GM21737 (cell line): ENCODE data around the gene DIPK1C.

Experiments used
- ATAC-seq: cut with Tn5 transposase; IDR thresholded peaks from one replicate; pipeline ENCODE4 v1.9.1; 2021; ENCODE audit warnings: mild to moderate bottlenecking, moderate library complexity; ENCODE audit not compliant: unreplicated experiment

Gene DIPK1C

GRCh38 chr18:74395006-74395405, 62.1 kb downstream of the DIPK1C start:
- ATAC-seq, result no peak

GRCh38 chr18:74392323-74392722, 64.8 kb downstream of the DIPK1C start:
- no peak for ATAC-seq

- ATAC-seq, result no peak
Observed at GRCh38 chr18:74390900-74391299, 66.2 kb downstream of the DIPK1C start.

DNA sequence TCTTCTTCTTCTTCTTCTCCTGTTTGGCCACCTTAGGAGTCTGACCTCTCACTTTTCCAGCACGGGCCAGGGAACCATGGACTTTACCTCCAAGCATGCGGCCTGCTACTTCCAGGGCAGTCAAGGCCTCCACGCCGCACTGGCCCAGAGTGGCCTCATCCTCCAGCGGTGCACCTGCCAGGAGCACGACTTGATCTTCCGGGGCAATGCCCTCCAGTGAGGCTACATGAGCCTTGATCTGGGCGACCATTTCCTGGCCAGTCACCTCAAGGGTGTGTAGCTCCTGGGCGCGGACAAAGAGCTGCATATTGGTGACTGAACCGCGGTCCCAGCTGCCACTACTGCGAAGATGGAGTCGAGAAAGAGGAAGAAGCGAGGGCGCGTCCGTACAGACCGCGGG, 67.1 kb downstream of the DIPK1C start:
- ATAC-seq, result no peak

DNA sequence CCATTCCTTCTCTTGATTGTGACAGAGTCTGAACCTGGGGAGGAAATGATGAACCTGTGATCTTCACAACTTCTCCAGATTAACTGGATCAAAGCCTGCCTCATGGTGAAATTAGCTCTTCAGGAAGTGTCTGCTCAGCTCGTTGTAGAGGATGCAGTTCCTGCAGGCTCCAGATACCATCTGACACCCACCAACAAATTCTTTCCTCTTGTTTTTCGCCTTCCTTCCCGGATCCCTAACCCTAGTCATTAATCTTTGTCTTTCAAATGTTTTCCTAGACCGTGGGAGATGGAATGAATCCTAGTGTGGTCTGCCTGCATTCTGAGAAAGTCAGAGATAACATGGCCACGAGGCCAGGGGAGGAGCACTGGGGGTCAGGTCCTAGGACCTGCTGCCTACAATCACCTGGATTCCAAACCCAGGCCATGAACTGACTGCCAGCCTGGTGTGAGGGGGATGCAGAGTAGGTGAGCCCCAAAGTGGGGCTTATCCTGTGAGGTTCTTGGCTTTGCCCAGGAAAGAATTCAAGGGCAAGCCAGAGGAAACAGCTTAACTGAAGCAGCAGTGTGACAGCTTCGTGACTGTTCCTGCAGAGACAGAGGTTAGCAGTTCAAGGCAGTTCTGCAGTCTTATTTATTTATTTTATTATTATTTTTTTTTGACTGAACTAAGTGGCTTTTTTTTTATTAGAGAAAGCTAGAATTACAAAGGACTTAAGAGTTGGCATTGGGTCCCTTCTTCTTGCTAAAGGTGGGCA, 67.8 kb downstream of the DIPK1C start:
- no peak for ATAC-seq

GRCh38 chr18:74388227-74388626, 68.9 kb downstream of the DIPK1C start:
- no peak for ATAC-seq

DNA sequence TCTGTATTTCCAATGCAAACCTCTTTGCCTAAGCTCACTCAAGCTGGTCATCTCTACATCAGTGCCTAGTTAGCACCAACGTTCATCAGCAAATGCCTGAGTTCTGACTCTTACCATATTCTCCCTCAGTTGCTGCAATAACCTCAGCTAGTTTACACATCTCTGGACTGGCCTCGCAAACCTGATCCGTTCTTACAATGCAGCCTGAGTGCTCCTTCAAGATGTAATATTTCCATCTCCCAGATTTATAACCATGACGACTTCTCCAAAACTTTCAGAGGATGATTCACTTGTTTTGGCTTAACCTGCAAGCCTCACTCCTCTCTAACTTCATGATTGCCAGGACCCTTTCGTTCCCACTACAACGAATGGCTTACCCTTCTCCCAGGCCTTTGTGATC, 69.7 kb downstream of the DIPK1C start:
- ATAC-seq, result no peak
